K562 (cell line): ENCODE results near the gene TRPV5. TPM values are rescaled to one million over a fixed set of nuclear protein-coding genes. Genes with fewer than 3 reads are reported as not detected.
A peak's percentile ranks its signal among the peaks of the same experiment; 100 is the strongest.

Experiments
- BHLHE40 ChIP-seq: IDR thresholded peaks from 2 replicates; pipeline ENCODE4 v1.6.1; 2011; ENCODE audit warnings: low read length, improper control_type of control experiment
- HES1 ChIP-seq: fragments of 450-650 bp; IDR thresholded peaks from 2 replicates; pipeline ENCODE4 v1.6.1; 2016; ENCODE audit warnings: low read depth, mild to moderate bottlenecking, moderate library complexity
- YY1 ChIP-seq, 3 experiments: IDR thresholded peaks; 2 replicates each; pipeline ENCODE4 v1.6.1; 2011; ENCODE audit warnings: low read length in 2 of 3, mild to moderate bottlenecking in 2 of 3, moderate library complexity in 2 of 3, borderline replicate concordance in 1 of 3, control low read depth in 1 of 3, low read depth in 1 of 3; ENCODE audit not compliant: insufficient read depth in 3 of 3, insufficient replicate concordance in 2 of 3, control insufficient read depth in 1 of 3, insufficient read length in 1 of 3; ENCODE audit errors: extremely low read depth in 1 of 3
- ZBTB40 ChIP-seq, 2 experiments: fragments of 450-650 bp in 1 of 2; sonication (generic) in 1 of 2; formaldehyde crosslinking in 1 of 2; IDR thresholded peaks; 2 replicates each; pipeline versions ENCODE4 v1.7.1 to v1.9.0; 2016 to 2022; ENCODE audit warnings: inconsistent platforms in 1 of 2, mild to moderate bottlenecking in 1 of 2, missing genetic modification reagents in 1 of 2
- ZNF121 ChIP-seq: sonication (generic); formaldehyde crosslinking; conservative IDR thresholded peaks from 2 replicates; pipeline ENCODE4 v1.8.0; 2022; ENCODE audit warnings: missing genetic modification reagents
- ZNF609 ChIP-seq: sonication (generic); formaldehyde crosslinking; IDR thresholded peaks from 2 replicates; pipeline ENCODE4 v1.8.1; 2023; ENCODE audit warnings: missing genetic modification reagents, mild to moderate bottlenecking, borderline replicate concordance
- polyA plus RNA-seq, 8 experiments: library from polyadenylated mRNA; depleted of rRNA in 4 of 8; stranded (reverse) in 5 of 8; unstranded in 3 of 8; fragments of >200 nt; fragmentation: Nextera tagmentation in 2 of 8; fragmentation: Illumina TruSeq in 1 of 8; extraction: Ambion mirVana in 2 of 8; extraction: Trizol in 1 of 8; gene quantifications; 2 replicates each; pipeline versions ENCODE4 v1.2.1 to v1.2.3, GENCODE V29; 2011 to 2014; ENCODE audit warnings: inconsistent platforms in 1 of 8, missing spikeins in 1 of 8
- total RNA-seq, 7 experiments: library from RNA; depleted of rRNA in 6 of 7; stranded (reverse); fragments of >200 nt in 6 of 7; fragmentation: Illumina TruSeq in 2 of 7; extraction: Trizol in 2 of 7; gene quantifications; 2 replicates each; pipeline versions ENCODE4 v1.2.1 to v1.2.3, GENCODE V29; 2011 to 2021; ENCODE audit warnings: low replicate concordance in 1 of 7
- TF ChIP-seq, protein P1 (sequence below): fragments of 450-650 bp; conservative IDR thresholded peaks from 2 replicates; pipeline ENCODE4 v1.6.1; 2016; ENCODE audit warnings: missing genetic modification characterization, low read depth, mild to moderate bottlenecking, control low read depth, missing compliant biosample characterization

The TRPV5 gene
- total and polyA plus RNA-seq, 9 of the 15 experiments (the other 6 are each of a cell fraction or from before 2014, with no cell fraction given) = not detected

GRCh38 chr7:142887282-142888015, 46.1 kb downstream of the TRPV5 start (continued):
- TF ChIP-seq ZBTB40 (IDR thresholded peaks at IDR 0.05) = no peak
- TF ChIP-seq ZBTB40 (CRISPR knock-in tag; IDR thresholded peaks at IDR 0.05) = peak; percentile 23; the same call in 1 of the 2 replicates
- TF ChIP-seq HES1 = no peak
- TF ChIP-seq, protein P1, sequence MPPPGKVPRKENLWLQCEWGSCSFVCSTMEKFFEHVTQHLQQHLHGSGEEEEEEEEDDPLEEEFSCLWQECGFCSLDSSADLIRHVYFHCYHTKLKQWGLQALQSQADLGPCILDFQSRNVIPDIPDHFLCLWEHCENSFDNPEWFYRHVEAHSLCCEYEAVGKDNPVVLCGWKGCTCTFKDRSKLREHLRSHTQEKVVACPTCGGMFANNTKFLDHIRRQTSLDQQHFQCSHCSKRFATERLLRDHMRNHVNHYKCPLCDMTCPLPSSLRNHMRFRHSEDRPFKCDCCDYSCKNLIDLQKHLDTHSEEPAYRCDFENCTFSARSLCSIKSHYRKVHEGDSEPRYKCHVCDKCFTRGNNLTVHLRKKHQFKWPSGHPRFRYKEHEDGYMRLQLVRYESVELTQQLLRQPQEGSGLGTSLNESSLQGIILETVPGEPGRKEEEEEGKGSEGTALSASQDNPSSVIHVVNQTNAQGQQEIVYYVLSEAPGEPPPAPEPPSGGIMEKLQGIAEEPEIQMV (tag) = no peak
- no peak for TF ChIP-seq ZNF121 (CRISPR knock-in tag)
- TF ChIP-seq YY1 (IDR thresholded peaks at IDR 0.05; ENCODE audit: borderline replicate concordance in 1 of 3, control insufficient read depth in 1 of 3, extremely low read depth in 1 of 3, insufficient read depth in 3 of 3, insufficient read length in 1 of 3, insufficient replicate concordance in 2 of 3, low read depth in 1 of 3, low read length in 2 of 3) = no peak
- no peak for TF ChIP-seq BHLHE40
- TF ChIP-seq ZNF609 (CRISPR knock-in tag) = no peak
